H1 (cell line): ENCODE results near the gene KRT13. TPM values are rescaled to one million over a fixed set of nuclear protein-coding genes. Genes with fewer than 3 reads are reported as not detected.

ENCODE experiments used
- MAX ChIP-seq: IDR thresholded peaks from 2 replicates; pipeline ENCODE4 v1.6.1; 2012; ENCODE audit warnings: inconsistent platforms
- POLR2AphosphoS5 ChIP-seq: IDR thresholded peaks from 2 replicates; pipeline ENCODE4 v1.6.1; 2011; ENCODE audit warnings: low read depth, low read length
- SAP30 ChIP-seq: fragments of 300-600 bp; sonication (generic); IDR thresholded peaks from 2 replicates; pipeline ENCODE4 v1.7.1; 2012; ENCODE audit warnings: low read length, moderate library complexity, mild to moderate bottlenecking, inconsistent platforms; ENCODE audit not compliant: insufficient read depth, insufficient replicate concordance
- polyA plus RNA-seq, 7 experiments: library from polyadenylated mRNA; depleted of rRNA in 3 of 7; stranded (reverse) in 5 of 7; unstranded in 2 of 7; fragments of >200 nt in 5 of 7; fragments of 200-250 nt in 2 of 7; gene quantifications; 1 replicate in 5 of 7; 2 replicates in 1 of 7; 4 replicates in 1 of 7; pipeline versions ENCODE4 v1.2.1 to v1.2.3, GENCODE V29; 2011 to 2013; ENCODE audit warnings: missing spikeins in 2 of 7, mixed read lengths in 2 of 7
- total RNA-seq: library from RNA; stranded (reverse); fragmentation: NEBNext Ultra II Directional; extraction: Animal tissue kit (Norgen Biotek cat#: 25700); gene quantifications from 2 replicates; pipeline ENCODE4 v1.2.1, GENCODE V29; 2021

The KRT13 gene
- total and polyA plus RNA-seq, 2 of the 8 experiments (the other 6 are each of a cell fraction or from before 2014, with no cell fraction given), result 0.09 TPM; not detected in 1

- TF ChIP-seq POLR2AphosphoS5 (no peak), MAX (no peak), SAP30 (no peak)
These were observed 42.7 kb downstream of the KRT13 start (continued) for GRCh38 chr17:41462705-41463104.
